HG03354 (cell line): ENCODE measurements around the gene WDFY1.

Experiments
- ATAC-seq: cut with Tn5 transposase; IDR thresholded peaks from one replicate; pipeline ENCODE4 v1.9.1; 2021; ENCODE audit warnings: mild to moderate bottlenecking; ENCODE audit not compliant: unreplicated experiment, poor library complexity, severe bottlenecking

WDFY1 gene

GRCh38 chr2:223934870-223935269, 10.3 kb downstream of the WDFY1 start:
- ATAC-seq: no peak

- no peak for ATAC-seq
These were observed 12.0 kb downstream of the WDFY1 start for GRCh38 chr2:223932816-223933800.

GRCh38 chr2:223930103-223930976, 14.8 kb downstream of the WDFY1 start:
- ATAC-seq: no peak

GRCh38 chr2:223929571-223930102, 15.5 kb downstream of the WDFY1 start:
- no peak for ATAC-seq

- no peak for ATAC-seq
These were observed 16.8 kb downstream of the WDFY1 start for GRCh38 chr2:223928113-223929006.

- no peak for ATAC-seq
These were observed 20.0 kb downstream of the WDFY1 start for GRCh38 chr2:223925106-223925505.

- ATAC-seq: no peak
These were observed 21.2 kb downstream of the WDFY1 start for GRCh38 chr2:223923976-223924375.

GRCh38 chr2:223922308-223922707, 22.8 kb downstream of the WDFY1 start:
- ATAC-seq: no peak

- no peak for ATAC-seq
These were observed 23.9 kb downstream of the WDFY1 start for GRCh38 chr2:223921204-223921603.

GRCh38 chr2:223920109-223920508, 25.0 kb downstream of the WDFY1 start:
- no peak for ATAC-seq

- no peak for ATAC-seq
These were observed 26.4 kb downstream of the WDFY1 start for GRCh38 chr2:223918671-223919134.

GRCh38 chr2:223916181-223916920, 28.8 kb downstream of the WDFY1 start:
- no peak for ATAC-seq

GRCh38 chr2:223915071-223915470, 30.1 kb downstream of the WDFY1 start:
- no peak for ATAC-seq

- ATAC-seq: no peak
These were observed 30.8 kb downstream of the WDFY1 start for GRCh38 chr2:223914324-223914723.

GRCh38 chr2:223909001-223909741, 36.0 kb downstream of the WDFY1 start:
- no peak for ATAC-seq

GRCh38 chr2:223908304-223908998, 36.7 kb downstream of the WDFY1 start:
- no peak for ATAC-seq

- ATAC-seq: no peak
These were observed 39.1 kb downstream of the WDFY1 start for GRCh38 chr2:223905996-223906395.
